Measurements from ENCODE around the gene ACKR2. TPM values are rescaled to one million over a fixed set of nuclear protein-coding genes. Genes with fewer than 3 reads are reported as not detected.

Gene ACKR2
- total and polyA plus RNA-seq, 4 donors, result 1.1 to 5.7 (median 3.5) TPM

- no peak for TF ChIP-seq CTCF (IDR thresholded peaks at IDR 0.05; ENCODE audit: control extremely low read depth, extremely low read depth)
- Histone ChIP-seq H3K36me3 (ENCODE audit: control insufficient read depth in 4 of 4, insufficient read depth in 4 of 4, low read length in 4 of 4) (no peaks in the 10 kb centered on the region), H3K9ac (ENCODE audit: insufficient read depth in 1 of 2, low read length in 2 of 2) (peak overlapping the region; percentile 71 to 97), H3K27ac (ENCODE audit: low read depth in 1 of 2, low read length in 1 of 2) (peak overlapping the region; percentile 94 to 96), H3K4me1 (ENCODE audit: control insufficient read depth in 5 of 5, insufficient read depth in 5 of 5, low read length in 5 of 5) (peaks cover 7 to 24% (median 10%) of the 10 kb centered on the region in 5 donors), H3K9me3 (ENCODE audit: control insufficient read depth in 4 of 4, insufficient read depth in 3 of 4, low read length in 3 of 4) (no peaks in the 10 kb centered on the region), H3K4me3 (peak overlapping the region; percentile 83), H3K27me3 (ENCODE audit: control insufficient read depth in 3 of 3, insufficient read depth in 3 of 3, low read length in 2 of 3) (no peaks in the 10 kb centered on the region)
- DNase-seq, result no peak
- ATAC-seq (ENCODE audit: insufficient read depth, low FRiP score), result no peak
- 58 to 74% methylated on average over 11 of the region's 11 CpGs for WGBS, 2 donors
These were observed 6.3 kb upstream of the ACKR2 start for GRCh38 chr3:42802876-42803413.

GRCh38 chr3:42803414-42804105 lies 5.7 kb upstream of the ACKR2 start:
- peak overlapping the region; percentile 71 to 97 for H3K9ac ChIP-seq (ENCODE audit: insufficient read depth in 1 of 2, low read length in 2 of 2)
- H3K27me3 ChIP-seq (ENCODE audit: control insufficient read depth in 3 of 3, insufficient read depth in 3 of 3, low read length in 2 of 3), result no peaks in the 10 kb centered on the region
- H3K27ac ChIP-seq (ENCODE audit: low read depth in 1 of 2, low read length in 1 of 2), result peak overlapping the region; percentile 94 to 96
- 2 to 3% methylated on average over 33 of the region's 33 CpGs for WGBS, 2 donors
- TF ChIP-seq CTCF (IDR thresholded peaks at IDR 0.05; ENCODE audit: control extremely low read depth, extremely low read depth), result no peak
- no peaks in the 10 kb centered on the region for H3K9me3 ChIP-seq (ENCODE audit: control insufficient read depth in 4 of 4, insufficient read depth in 3 of 4, low read length in 3 of 4)
- no peaks in the 10 kb centered on the region for H3K36me3 ChIP-seq (ENCODE audit: control insufficient read depth in 4 of 4, insufficient read depth in 4 of 4, low read length in 4 of 4)
- DNase-seq (peak; percentile 57 to 66 (median 60)), ATAC-seq (ENCODE audit: insufficient read depth, low FRiP score) (peak; percentile 17)
- peaks cover 7 to 24% (median 10%) of the 10 kb centered on the region in 5 donors for H3K4me1 ChIP-seq (ENCODE audit: control insufficient read depth in 5 of 5, insufficient read depth in 5 of 5, low read length in 5 of 5)
- peak overlapping the region; percentile 83 for H3K4me3 ChIP-seq

- Histone ChIP-seq H3K4me3 (peak within 1 kb of the TSS; percentile 83), H3K27me3 (ENCODE audit: control insufficient read depth in 3 of 3, insufficient read depth in 3 of 3, low read length in 2 of 3) (no peaks in the 10 kb centered on the region), H3K4me1 (ENCODE audit: control insufficient read depth in 5 of 5, insufficient read depth in 5 of 5, low read length in 5 of 5) (peaks cover 7 to 24% (median 10%) of the 10 kb centered on the region in 5 donors), H3K27ac (ENCODE audit: low read depth in 1 of 2, low read length in 1 of 2) (peak within 1 kb of the TSS; percentile 94 to 96), H3K36me3 (ENCODE audit: control insufficient read depth in 4 of 4, insufficient read depth in 4 of 4, low read length in 4 of 4) (no peaks in the 10 kb centered on the region), H3K9me3 (ENCODE audit: control insufficient read depth in 4 of 4, insufficient read depth in 3 of 4, low read length in 3 of 4) (no peaks in the 10 kb centered on the region), H3K9ac (ENCODE audit: insufficient read depth in 1 of 2, low read length in 2 of 2) (peak within 1 kb of the TSS; percentile 81 to 97)
- no peak for TF ChIP-seq CTCF (IDR thresholded peaks at IDR 0.05; ENCODE audit: control extremely low read depth, extremely low read depth)
- WGBS, 2 donors, result 0 to 1% methylated on average over 55 to 63 of the region's 63 CpGs
- peak; percentile 99 for ATAC-seq (ENCODE audit: insufficient read depth, low FRiP score)
- DNase-seq, result peak; percentile 96 to 97 (median 97)
These were observed 5.0 kb upstream of the ACKR2 start, which contains the start of gene HIGD1A for GRCh38 chr3:42804106-42804830. Gene HIGD1A, minus strand, starts transcription at chr3:42804490. Its CDS starts 10,237 bp downstream, at chr3:42794253.

Measured in lung (tissue), 12 donors.